ENCODE results near the gene DCST1. TPM values are rescaled to one million over a fixed set of nuclear protein-coding genes. Genes with fewer than 3 reads are reported as not detected.
A peak's percentile ranks its signal among the peaks of the same experiment; 100 is the strongest.

DCST1 gene
- total and polyA plus RNA-seq, 8 donors, result 0.57 to 0.87 (median 0.79) TPM; not detected in 2

GRCh38 chr1:155077346-155077745, 43.7 kb downstream of the DCST1 start:
- H3K27me3 ChIP-seq, result peaks cover 33 to 46% of the 10 kb centered on the region in 2 donors
- no peak for TF ChIP-seq CTCF (IDR thresholded peaks at IDR 0.05)
- no peaks in the 10 kb centered on the region for H3K9me3 ChIP-seq
- DNase-seq, result peak in 1 of 4 donors; percentile 26
- intact Hi-C loops (cut with DNase I), result no loop called here
- no peaks in the 10 kb centered on the region for H3K36me3 ChIP-seq
- peaks cover 29 to 43% of the 10 kb centered on the region in 2 donors for H3K4me1 ChIP-seq
- H3K4me3 ChIP-seq, result no peak overlapping the region
- no peak for ATAC-seq
- H3K27ac ChIP-seq, result no peak overlapping the region

- Histone ChIP-seq H3K27ac (no peak overlapping the region), H3K4me1 (peaks cover 34 to 48% of the 10 kb centered on the region in 2 donors), H3K9me3 (no peaks in the 10 kb centered on the region), H3K4me3 (no peak overlapping the region), H3K36me3 (no peaks in the 10 kb centered on the region), H3K27me3 (peaks cover 38 to 51% of the 10 kb centered on the region in 2 donors)
- intact Hi-C loops (cut with DNase I), result no loop called here
- TF ChIP-seq CTCF (IDR thresholded peaks at IDR 0.05), result no peak
- no peak for ATAC-seq
- DNase-seq, result peak in 1 of 4 donors; percentile 22
Measured at GRCh38 chr1:155077758-155078445, 44.3 kb downstream of the DCST1 start.

GRCh38 chr1:155078469-155079209, 45.0 kb downstream of the DCST1 start, which contains the start of gene EFNA3:
EFNA3 (plus strand) TSS chr1:155078837; CDS start chr1:155078942, 105 bp downstream.
- no peaks in the 10 kb centered on the region for H3K9me3 ChIP-seq
- TF ChIP-seq CTCF (IDR thresholded peaks at IDR 0.05), result no peak
- DNase-seq (peak in 3 of 4 donors; percentile 67 to 93 (median 75)), ATAC-seq (peak; percentile 86)
- H3K27me3 ChIP-seq, result peaks cover 46 to 59% of the 10 kb centered on the region in 2 donors
- intact Hi-C loops (cut with DNase I), result no loop called here
- H3K4me3 ChIP-seq, result peak within 1 kb of the TSS; percentile 15 to 32
- H3K27ac ChIP-seq, result no peak within 1 kb of the TSS
- no peaks in the 10 kb centered on the region for H3K36me3 ChIP-seq
- H3K4me1 ChIP-seq, result peaks cover 34 to 52% of the 10 kb centered on the region in 2 donors

- intact Hi-C loops (cut with DNase I), result no loop called here
- Histone ChIP-seq H3K9me3 (no peaks in the 10 kb centered on the region), H3K4me3 (peak overlapping the region in 1 of 2 donors; percentile 32), H3K27me3 (peaks cover 49 to 64% of the 10 kb centered on the region in 2 donors), H3K27ac (no peak overlapping the region), H3K36me3 (no peaks in the 10 kb centered on the region), H3K4me1 (peaks cover 35 to 56% of the 10 kb centered on the region in 2 donors)
- no peak for TF ChIP-seq CTCF (IDR thresholded peaks at IDR 0.05)
- ATAC-seq, result no peak
- DNase-seq, result no peak
Measured at GRCh38 chr1:155079210-155079486, 45.5 kb downstream of the DCST1 start.
